H1 (cell line): ENCODE measurements around the gene CDT1. TPM values are rescaled to one million over a fixed set of nuclear protein-coding genes. Genes with fewer than 3 reads are reported as not detected.

Experiments
- CTCF ChIA-PET: fragments of 300-600 bp; sonication (Branson Sonifier 250); formaldehyde crosslinking; loops from one replicate; lab custom pipeline; 2021; ENCODE audit not compliant: partially characterized antibody; lab: Charles Lee
- POLR2A ChIA-PET: fragments of 300-600 bp; sonication (Branson Sonifier 250); formaldehyde crosslinking; loops from one replicate; lab custom pipeline; 2021; ENCODE audit warnings: inconsistent platforms; ENCODE audit not compliant: partially characterized antibody; lab: Charles Lee
- DNase-seq, 2 experiments: peaks; one replicate each; pipeline versions ENCODE4 v3.0.0 to v3.0.0-alpha.2; 2010 to 2022; ENCODE audit warnings: low spot score in 2 of 2, low read depth in 1 of 2, mixed read lengths in 1 of 2
- FAIRE-seq: peaks from 2 replicates; lab custom pipeline; 2011; peaks lifted over from hg19 to GRCh38; lab: Jason Lieb, UNC
- H2AFZ ChIP-seq: 2 replicates; pipeline ENCODE4 v1.8.1; 2012; ENCODE audit warnings: low read length, inconsistent platforms
- H2AK5ac ChIP-seq: 2 replicates; pipeline ENCODE4 v1.6.1; 2013; ENCODE audit warnings: low read depth, low read length
- H2BK120ac ChIP-seq: replicated peaks from 2 replicates; pipeline ENCODE3; 2013; ENCODE audit warnings: low read depth, low read length, inconsistent platforms
- H2BK12ac ChIP-seq: 2 replicates; pipeline ENCODE4 v1.6.1; 2013; ENCODE audit warnings: low read depth, low read length
- H2BK15ac ChIP-seq: 2 replicates; pipeline ENCODE4 v1.6.1; 2013; ENCODE audit warnings: low read length
- H2BK20ac ChIP-seq: 2 replicates; pipeline ENCODE4 v1.6.1; 2013; ENCODE audit warnings: low read length
- H2BK5ac ChIP-seq: 2 replicates; pipeline ENCODE4 v1.6.1; 2013; ENCODE audit warnings: low read depth, low read length
- H3K14ac ChIP-seq: 2 replicates; pipeline ENCODE4 v1.6.1; 2013; ENCODE audit warnings: inconsistent platforms; ENCODE audit not compliant: insufficient read length
- H3K18ac ChIP-seq: 2 replicates; pipeline ENCODE4 v1.6.1; 2013; ENCODE audit warnings: low read length; ENCODE audit errors: extremely low read depth
- H3K23ac ChIP-seq: 2 replicates; pipeline ENCODE4 v1.6.1; 2013; ENCODE audit warnings: inconsistent platforms; ENCODE audit not compliant: insufficient read length
- H3K23me2 ChIP-seq: 2 replicates; pipeline ENCODE4 v1.6.1; 2013; ENCODE audit warnings: low read depth, low read length
- H3K27ac ChIP-seq: 2 replicates; pipeline ENCODE4 v1.6.1; 2011; ENCODE audit warnings: low read depth, low read length, inconsistent platforms
- H3K27me3 ChIP-seq, 4 experiments: replicated peaks in 1 of 4; 1 replicate in 1 of 4; 2 replicates in 3 of 4; pipeline versions ENCODE4 v1.6.1 to v1.8.1; 2011 to 2013; ENCODE audit warnings: low read length in 3 of 4, mild to moderate bottlenecking in 3 of 4, inconsistent platforms in 2 of 4, mixed read lengths in 2 of 4, moderate library complexity in 1 of 4; ENCODE audit not compliant: control insufficient read depth in 3 of 4, insufficient read depth in 3 of 4; ENCODE audit errors: extremely low read depth in 1 of 4
- H3K36me3 ChIP-seq, 4 experiments: 2 replicates each; pipeline versions ENCODE4 v1.6.1 to v1.8.1; 2011 to 2013; ENCODE audit warnings: mild to moderate bottlenecking in 4 of 4, low read length in 3 of 4, moderate library complexity in 2 of 4, control low read depth in 1 of 4, inconsistent platforms in 1 of 4; ENCODE audit not compliant: insufficient read depth in 4 of 4, control insufficient read depth in 2 of 4
- H3K4ac ChIP-seq: replicated peaks from 2 replicates; pipeline ENCODE3; 2013; ENCODE audit warnings: low read length, low read depth, mixed read lengths, inconsistent platforms; ENCODE audit not compliant: insufficient read length
- H3K4me1 ChIP-seq, 4 experiments: replicated peaks in 1 of 4; 1 replicate in 1 of 4; 2 replicates in 3 of 4; pipeline versions ENCODE4 v1.6.1 to v1.8.1; 2011 to 2013; ENCODE audit warnings: low read length in 3 of 4, inconsistent platforms in 2 of 4, mixed read lengths in 1 of 4; ENCODE audit not compliant: insufficient read depth in 4 of 4, control insufficient read depth in 3 of 4
- H3K4me2 ChIP-seq, 2 experiments: 2 replicates each; pipeline versions ENCODE4 v1.6.1 to v1.8.1; 2011 to 2013; ENCODE audit warnings: low read depth in 2 of 2, low read length in 2 of 2, control low read depth in 1 of 2, inconsistent platforms in 1 of 2, mild to moderate bottlenecking in 1 of 2; ENCODE audit not compliant: insufficient read depth in 1 of 2
- H3K4me3 ChIP-seq, 4 experiments: fragments of 200-600, 300-600 bp in 1 of 4; sonication (generic), shearing (Covaris generic), sonication (Bioruptor Twin) in 1 of 4; 2 replicates each; pipeline versions ENCODE4 v1.5.1 to v1.8.1; 2011 to 2016; ENCODE audit warnings: low read length in 4 of 4, low read depth in 3 of 4, control low read depth in 2 of 4, inconsistent platforms in 2 of 4, mild to moderate bottlenecking in 2 of 4, mixed read lengths in 1 of 4, moderate library complexity in 1 of 4; ENCODE audit not compliant: insufficient read depth in 2 of 4; ENCODE audit errors: extremely low read depth in 1 of 4
- H3K56ac ChIP-seq: replicated peaks from 2 replicates; pipeline ENCODE3; 2013; ENCODE audit warnings: low read depth, mild to moderate bottlenecking, mixed read lengths, low read length, inconsistent platforms; ENCODE audit not compliant: insufficient read length
- H3K79me1 ChIP-seq: 2 replicates; pipeline ENCODE4 v1.6.1; 2013; ENCODE audit warnings: low read depth, low read length, control low read depth
- H3K79me2 ChIP-seq, 2 experiments: 2 replicates each; pipeline versions ENCODE4 v1.6.1 to v1.8.1; 2012 to 2013; ENCODE audit warnings: low read length in 2 of 2, mild to moderate bottlenecking in 2 of 2, inconsistent platforms in 1 of 2; ENCODE audit not compliant: insufficient read depth in 2 of 2, control insufficient read depth in 1 of 2
- H3K9ac ChIP-seq, 4 experiments: replicated peaks in 1 of 4; 1 replicate in 1 of 4; 2 replicates in 3 of 4; pipeline versions ENCODE4 v1.6.1 to v1.8.1; 2011 to 2013; ENCODE audit warnings: low read depth in 3 of 4, low read length in 3 of 4, control low read depth in 2 of 4, mild to moderate bottlenecking in 2 of 4, moderate library complexity in 2 of 4, inconsistent platforms in 1 of 4; ENCODE audit errors: extremely low read depth in 1 of 4
- H3K9me3 ChIP-seq, 2 experiments: 2 replicates each; pipeline versions ENCODE4 v1.6.1 to v1.8.1; 2012 to 2013; ENCODE audit warnings: mild to moderate bottlenecking in 2 of 2, moderate library complexity in 2 of 2, control low read depth in 1 of 2, inconsistent platforms in 1 of 2, low read depth in 1 of 2, low read length in 1 of 2, mixed read lengths in 1 of 2; ENCODE audit not compliant: insufficient read depth in 2 of 2
- H4K20me1 ChIP-seq, 2 experiments: replicated peaks in 1 of 2; 2 replicates each; pipeline versions ENCODE3 to v1.8.1; 2011 to 2013; ENCODE audit warnings: inconsistent platforms in 2 of 2, low read length in 2 of 2, mild to moderate bottlenecking in 1 of 2; ENCODE audit not compliant: insufficient read depth in 2 of 2, control insufficient read depth in 1 of 2
- H4K5ac ChIP-seq: 2 replicates; pipeline ENCODE4 v1.6.1; 2013; ENCODE audit warnings: low read length, low read depth, mixed read lengths, inconsistent platforms; ENCODE audit not compliant: insufficient read length
- H4K8ac ChIP-seq: 2 replicates; pipeline ENCODE4 v1.8.0; 2013; ENCODE audit warnings: mild to moderate bottlenecking, moderate library complexity, low read length, inconsistent platforms; ENCODE audit not compliant: insufficient read depth; ENCODE audit errors: extremely low read depth
- H4K91ac ChIP-seq: replicated peaks from 2 replicates; pipeline ENCODE3; 2013; ENCODE audit warnings: low read length, mixed read lengths, inconsistent platforms; ENCODE audit not compliant: insufficient read length
- CBX5 ChIP-seq: fragments of 300-800, 300-1000 bp; sonication (generic); IDR thresholded peaks from 2 replicates; pipeline ENCODE4 v1.7.1; 2016; ENCODE audit warnings: antibody characterized with exemption, low read length, low read depth
- CBX8 ChIP-seq: fragments of 300-800, 300-1000 bp; sonication (generic); IDR thresholded peaks from 2 replicates; pipeline ENCODE4 v1.7.1; 2016; ENCODE audit warnings: low read depth, low read length, borderline replicate concordance
- CEBPB ChIP-seq: IDR thresholded peaks from 2 replicates; pipeline ENCODE4 v1.6.1; 2012; ENCODE audit warnings: low read depth, low read length
- FOSL1 ChIP-seq: IDR thresholded peaks from 2 replicates; pipeline ENCODE4 v1.6.1; 2011; ENCODE audit warnings: mild to moderate bottlenecking, low read depth, low read length, moderate library complexity; ENCODE audit not compliant: insufficient read depth
- HDAC6 ChIP-seq: IDR thresholded peaks from one replicate; pipeline ENCODE4 v1.7.1; 2012; ENCODE audit warnings: low read depth, mild to moderate bottlenecking, inconsistent platforms, low read length, moderate library complexity
- KDM4A ChIP-seq: IDR thresholded peaks from one replicate; pipeline ENCODE4 v1.7.1; 2012; ENCODE audit warnings: low read depth, mild to moderate bottlenecking, moderate library complexity, low read length, inconsistent platforms; ENCODE audit not compliant: severe bottlenecking
- POLR2AphosphoS5 ChIP-seq: IDR thresholded peaks from 2 replicates; pipeline ENCODE4 v1.6.1; 2011; ENCODE audit warnings: low read depth, low read length
- RNF2 ChIP-seq: fragments of 200-900, 300-1000 bp; sonication (generic); IDR thresholded peaks from 2 replicates; pipeline ENCODE4 v1.7.1; 2016; ENCODE audit warnings: borderline replicate concordance, low read depth, mild to moderate bottlenecking, antibody characterized with exemption, low read length; ENCODE audit not compliant: poor library complexity, severe bottlenecking; ENCODE audit errors: missing control alignments
- SP4 ChIP-seq: IDR thresholded peaks from 2 replicates; pipeline ENCODE4 v1.6.1; 2012; ENCODE audit warnings: low read length, inconsistent platforms
- USF2 ChIP-seq: IDR thresholded peaks from 2 replicates; pipeline ENCODE4 v1.6.1; 2011; ENCODE audit warnings: low read length, improper control_type of control experiment
- ZNF274 ChIP-seq: IDR thresholded peaks from 2 replicates; pipeline ENCODE4 v1.7.0; 2012; ENCODE audit warnings: low read length, borderline replicate concordance; ENCODE audit errors: extremely low read depth
- WGBS, 2 experiments: shearing (Covaris generic) in 1 of 2; methylation state at CpG; one replicate each; pipeline versions ENCODE4 v1.1.6 to v1.1.7; 2013 to 2015; ENCODE audit warnings: low lambda C conversion rate in 2 of 2, mixed read lengths in 2 of 2, inconsistent platforms in 1 of 2, low coverage in 1 of 2, missing lambda C conversion rate in 1 of 2; ENCODE audit not compliant: insufficient replicate concordance in 2 of 2, insufficient coverage in 1 of 2, insufficient read length in 1 of 2; ENCODE audit errors: extremely low coverage in 1 of 2, missing lambda C conversion rate in 1 of 2; 5-methylcytosine and 5-hydroxymethylcytosine counted together
- polyA plus RNA-seq, 7 experiments: library from polyadenylated mRNA; depleted of rRNA in 3 of 7; stranded (reverse) in 5 of 7; unstranded in 2 of 7; fragments of >200 nt in 5 of 7; fragments of 200-250 nt in 2 of 7; gene quantifications; 1 replicate in 5 of 7; 2 replicates in 1 of 7; 4 replicates in 1 of 7; pipeline versions ENCODE4 v1.2.1 to v1.2.3, GENCODE V29; 2011 to 2013; ENCODE audit warnings: missing spikeins in 2 of 7, mixed read lengths in 2 of 7
- total RNA-seq: library from RNA; stranded (reverse); fragmentation: NEBNext Ultra II Directional; extraction: Animal tissue kit (Norgen Biotek cat#: 25700); gene quantifications from 2 replicates; pipeline ENCODE4 v1.2.1, GENCODE V29; 2021
- TF ChIP-seq, protein P1 (sequence below): IDR thresholded peaks from 2 replicates; pipeline ENCODE4 v1.6.1; 2012; ENCODE audit warnings: inconsistent platforms

Gene CDT1
- total and polyA plus RNA-seq, 2 of the 8 experiments (the other 6 are each of a cell fraction or from before 2014, with no cell fraction given), result 76.7 to 95.4 TPM

DNA sequence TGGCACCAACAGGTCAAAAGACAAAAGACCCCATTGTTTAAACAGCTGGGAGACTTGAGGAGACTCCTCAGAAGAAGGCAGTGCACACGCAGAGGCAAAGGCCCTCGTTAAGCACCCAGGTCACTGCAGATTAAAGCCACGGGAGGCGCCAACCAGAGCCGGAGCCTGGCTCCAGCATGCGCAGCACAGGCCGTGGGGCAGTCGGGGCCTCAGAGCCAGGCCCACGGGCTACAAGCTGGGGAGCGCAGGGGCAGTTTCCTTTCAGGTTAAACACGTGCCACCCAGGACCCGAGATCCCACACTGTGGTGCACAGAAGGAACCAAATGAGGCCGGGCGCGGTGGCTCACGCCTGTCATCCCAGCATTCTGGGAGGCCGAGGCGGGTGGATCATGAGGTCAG lies 27.8 kb upstream of the CDT1 start:
- no peak for TF ChIP-seq HDAC6
- TF ChIP-seq ZNF274, result no peak
- TF ChIP-seq, protein P1, sequence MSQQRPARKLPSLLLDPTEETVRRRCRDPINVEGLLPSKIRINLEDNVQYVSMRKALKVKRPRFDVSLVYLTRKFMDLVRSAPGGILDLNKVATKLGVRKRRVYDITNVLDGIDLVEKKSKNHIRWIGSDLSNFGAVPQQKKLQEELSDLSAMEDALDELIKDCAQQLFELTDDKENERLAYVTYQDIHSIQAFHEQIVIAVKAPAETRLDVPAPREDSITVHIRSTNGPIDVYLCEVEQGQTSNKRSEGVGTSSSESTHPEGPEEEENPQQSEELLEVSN, result no peak
- no peak for TF ChIP-seq CBX5
- TF ChIP-seq SP4, result no peak
- no peak for TF ChIP-seq CEBPB
- no peak for TF ChIP-seq FOSL1
- no peak for TF ChIP-seq CBX8
- no peak for TF ChIP-seq USF2
- no peak for TF ChIP-seq POLR2AphosphoS5
- TF ChIP-seq KDM4A, result no peak
- TF ChIP-seq RNF2, result no peak
- no peak overlapping the region for H2BK12ac ChIP-seq
- FAIRE-seq (no peak), DNase-seq (no peak)
- POLR2A ChIA-PET, result interaction anchor here (0.7 to 4.7 kb wide), 3 partner anchors 9 to 34 kb away, joined by 3 to 16 read pairs (median 3); no protein-coding TSS in a partner anchor
- H2BK20ac ChIP-seq, result no peak overlapping the region
- H3K23ac ChIP-seq, result no peak overlapping the region
- no peaks in the 10 kb centered on the region; the same call in 1 of the 2 replicates for H3K23me2 ChIP-seq
- no peak overlapping the region for H4K5ac ChIP-seq
- H3K36me3 ChIP-seq, result no peaks in the 10 kb centered on the region
- H2BK15ac ChIP-seq, result no peak overlapping the region
- no peak overlapping the region for H2AK5ac ChIP-seq
- H3K27ac ChIP-seq, result no peak overlapping the region
- peaks cover 3 to 31% (median 17%) of the 10 kb centered on the region in 4 experiments for H3K4me1 ChIP-seq
- H3K4me2 ChIP-seq, result no peak overlapping the region
- no peak overlapping the region for H3K56ac ChIP-seq
- H3K9ac ChIP-seq, result no peak overlapping the region; a peak in 1 of 7 replicates
- no peak overlapping the region for H2BK5ac ChIP-seq
- no peak overlapping the region for H2BK120ac ChIP-seq
- no peaks in the 10 kb centered on the region for H3K27me3 ChIP-seq
- H2AFZ ChIP-seq, result no peak overlapping the region
- H3K79me1 ChIP-seq, result peaks cover 6% of the 10 kb centered on the region; the same call in 1 of the 2 replicates
- no peak overlapping the region for H3K14ac ChIP-seq
- 91% methylated on average over 18 of the region's 18 CpGs; no CpG with 5 or more reads in 1 of the 2 experiments for WGBS, 2 experiments
- peaks cover 3 to 6% of the 10 kb centered on the region in 2 experiments for H4K20me1 ChIP-seq
- peaks cover 0 to 10% of the 10 kb centered on the region in 2 experiments; a peak in 1 of 4 replicates for H3K79me2 ChIP-seq
- H4K91ac ChIP-seq, result no peak overlapping the region
- no peak overlapping the region for H3K4ac ChIP-seq
- no peaks in the 10 kb centered on the region for H3K9me3 ChIP-seq
- CTCF ChIA-PET, result interaction anchor here (0.8 to 4.2 kb wide), 4 partner anchors 12 to 32 kb away, joined by 3 to 15 read pairs (median 4); no protein-coding TSS in a partner anchor
- H4K8ac ChIP-seq, result no peak overlapping the region
- H3K18ac ChIP-seq, result no peak overlapping the region
- H3K4me3 ChIP-seq, result no peak overlapping the region
